CD4-positive, CD25-positive, alpha-beta regulatory T cell (primary cell): ENCODE results near the gene P3H2. TPM values are rescaled to one million over a fixed set of nuclear protein-coding genes. Genes with fewer than 3 reads are reported as not detected.
"Not testable (repeated sequence)": the region's sequence is repeated elsewhere in the genome, so short reads cannot be mapped to it uniquely, and the experiment has no call there.

Experiments
- ATAC-seq, 2 donors: fragments of 150-1000 bp; cut with Tn5 transposase; one replicate each; pipeline ENCODE4 v1.10.0; 2021; ENCODE audit warnings: low read depth in 2 of 2, moderate number of reproducible peaks in 2 of 2, moderate library complexity in 1 of 2
- DNase-seq, 3 donors: peaks; one replicate each; pipeline versions ENCODE4 v3.0.0 to v3.0.0-alpha.2; 2012 to 2022; ENCODE audit warnings: mixed read lengths in 1 of 3
- H3K27ac ChIP-seq: one replicate; pipeline ENCODE4 v1.7.0; 2013; ENCODE audit warnings: mild to moderate bottlenecking, low read length; ENCODE audit not compliant: insufficient read depth, poor library complexity, severe bottlenecking
- H3K27me3 ChIP-seq: one replicate; pipeline ENCODE4 v1.7.0; 2013; ENCODE audit warnings: low read length; ENCODE audit not compliant: control insufficient read depth, insufficient read depth
- H3K36me3 ChIP-seq: one replicate; pipeline ENCODE4 v1.7.0; 2013; ENCODE audit warnings: mild to moderate bottlenecking, low read length, moderate library complexity; ENCODE audit not compliant: control insufficient read depth, insufficient read depth
- H3K4me1 ChIP-seq: 2 replicates; pipeline ENCODE4 v1.7.0; 2013; ENCODE audit warnings: mild to moderate bottlenecking, low read length; ENCODE audit not compliant: insufficient read depth, control insufficient read depth, poor library complexity, severe bottlenecking
- H3K4me3 ChIP-seq: one replicate; pipeline ENCODE4 v1.7.0; 2013; ENCODE audit warnings: low read depth, mild to moderate bottlenecking, low read length, moderate library complexity
- H3K9me3 ChIP-seq, 2 experiments: 1 replicate in 1 of 2; 2 replicates in 1 of 2; pipeline ENCODE4 v1.7.0; 2013; ENCODE audit warnings: low read length in 2 of 2, mild to moderate bottlenecking in 1 of 2, moderate library complexity in 1 of 2; ENCODE audit not compliant: control insufficient read depth in 2 of 2
- H3K27ac Mint-ChIP-seq, 3 donors: one replicate each; pipeline ENCODE4 v1.8.0; 2020 to 2022; ENCODE audit warnings: mild to moderate bottlenecking in 3 of 3, mixed read lengths in 3 of 3, moderate library complexity in 2 of 3
- H3K27me3 Mint-ChIP-seq: one replicate; pipeline ENCODE4 v1.8.0; 2022; ENCODE audit warnings: mild to moderate bottlenecking, mixed read lengths
- H3K36me3 Mint-ChIP-seq: one replicate; pipeline ENCODE4 v1.8.0; 2020; ENCODE audit warnings: mixed read lengths
- H3K4me1 Mint-ChIP-seq, 4 donors: one replicate each; pipeline ENCODE4 v1.8.0; 2020 to 2022; ENCODE audit warnings: mixed read lengths in 4 of 4, mild to moderate bottlenecking in 1 of 4
- H3K4me3 Mint-ChIP-seq, 4 donors: one replicate each; pipeline ENCODE4 v1.8.0; 2020 to 2022; ENCODE audit warnings: mild to moderate bottlenecking in 4 of 4, mixed read lengths in 4 of 4, moderate library complexity in 3 of 4
- H3K9me3 Mint-ChIP-seq, 7 donors: one replicate each; pipeline ENCODE4 v1.8.0; 2020 to 2022; ENCODE audit warnings: mixed read lengths in 7 of 7, mild to moderate bottlenecking in 3 of 7, moderate library complexity in 2 of 7
- polyA plus RNA-seq, 4 donors: library from polyadenylated mRNA; unstranded; fragments of 300-500 nt; fragmentation: Illumina TruSeq; gene quantifications; one replicate each; pipeline ENCODE4 v1.2.3, GENCODE V29; 2021
- total RNA-seq: library from RNA; stranded (reverse); gene quantifications from one replicate; pipeline ENCODE4 v1.2.3, GENCODE V29; 2022

P3H2 gene
- total and polyA plus RNA-seq, 5 donors from 2014 or later: not detected

DNA sequence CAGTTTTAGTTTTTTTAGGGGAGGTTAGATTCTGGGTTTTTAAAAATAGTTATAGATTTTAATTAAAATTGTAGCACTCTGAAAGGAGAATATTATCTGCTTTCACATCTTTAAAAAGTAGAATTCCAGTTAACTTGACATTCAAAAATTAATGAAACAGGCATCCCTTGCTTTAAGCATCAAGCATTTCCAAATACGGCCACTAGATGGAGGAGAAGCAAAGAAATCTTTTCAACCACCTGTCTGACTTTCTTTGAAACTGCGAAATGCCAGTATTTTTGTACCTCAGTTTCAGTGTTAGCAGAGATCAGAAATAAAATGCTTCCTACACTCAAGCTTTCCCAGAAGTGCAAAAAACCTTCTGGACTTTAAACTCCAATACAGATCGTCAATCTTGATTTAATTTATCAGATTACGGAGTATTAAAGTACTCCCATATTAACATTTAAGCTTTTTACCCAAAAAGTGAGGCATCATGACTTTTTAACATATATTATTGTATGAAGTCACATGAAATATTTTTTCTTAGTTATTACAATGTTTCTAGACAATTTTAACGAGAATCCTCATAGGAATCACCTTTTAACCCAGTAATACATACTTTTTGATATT, 153.3 kb downstream of the P3H2 start:
- H3K4me3 ChIP-seq: no peak overlapping the region
- peak in 2 of 3 donors; percentile 35 to 50 for DNase-seq
- peaks cover 2% of the 10 kb centered on the region for H3K27me3 ChIP-seq
- peaks cover 0 to 2% (median 0%) of the 10 kb centered on the region in 4 donors for H3K4me1 Mint-ChIP-seq
- H3K4me1 ChIP-seq: no peaks in the 10 kb centered on the region
- H3K36me3 Mint-ChIP-seq: no peaks in the 10 kb centered on the region
- no peak for ATAC-seq
- no peaks in the 10 kb centered on the region for H3K36me3 ChIP-seq
- peaks cover 0 to 2% (median 0%) of the 10 kb centered on the region in 7 donors for H3K9me3 Mint-ChIP-seq
- H3K27ac Mint-ChIP-seq: no peak overlapping the region
- no peak overlapping the region for H3K27ac ChIP-seq
- H3K27me3 Mint-ChIP-seq: peaks cover 18% of the 10 kb centered on the region
- H3K4me3 Mint-ChIP-seq: no peak overlapping the region
- H3K9me3 ChIP-seq: no peaks in the 10 kb centered on the region

GRCh38 chr3:189966843-189967242, 153.9 kb downstream of the P3H2 start:
- H3K4me1 Mint-ChIP-seq: peaks cover 0 to 2% (median 0%) of the 10 kb centered on the region in 4 donors
- no peak overlapping the region for H3K27ac Mint-ChIP-seq
- Histone ChIP-seq H3K4me3 (no peak overlapping the region), H3K27ac (no peak overlapping the region), H3K27me3 (peaks cover 2% of the 10 kb centered on the region), H3K4me1 (no peaks in the 10 kb centered on the region), H3K36me3 (no peaks in the 10 kb centered on the region), H3K9me3 (no peaks in the 10 kb centered on the region)
- peaks cover 18% of the 10 kb centered on the region for H3K27me3 Mint-ChIP-seq
- no peaks in the 10 kb centered on the region for H3K36me3 Mint-ChIP-seq
- DNase-seq (no peak), ATAC-seq (no peak)
- no peak overlapping the region for H3K4me3 Mint-ChIP-seq
- H3K9me3 Mint-ChIP-seq: peaks cover 0 to 2% (median 0%) of the 10 kb centered on the region in 7 donors

- H3K4me3 ChIP-seq: no peak overlapping the region
- Mint-ChIP-seq H3K4me1 (peaks cover 0 to 6% (median 2%) of the 10 kb centered on the region in 4 donors), H3K36me3 (no peaks in the 10 kb centered on the region), H3K27me3 (peaks cover 29% of the 10 kb centered on the region), H3K27ac (no peak overlapping the region), H3K4me3 (no peak overlapping the region), H3K9me3 (peaks cover 0 to 2% (median 0%) of the 10 kb centered on the region in 7 donors)
- H3K27ac ChIP-seq: no peak overlapping the region
- no peak for DNase-seq
- no peaks in the 10 kb centered on the region for H3K9me3 ChIP-seq
- no peak for ATAC-seq
- H3K4me1 ChIP-seq: no peaks in the 10 kb centered on the region
- no peaks in the 10 kb centered on the region for H3K36me3 ChIP-seq
- peaks cover 2% of the 10 kb centered on the region for H3K27me3 ChIP-seq
Measured at GRCh38 chr3:189964623-189965332, 155.9 kb downstream of the P3H2 start.

GRCh38 chr3:189962466-189962865, 158.2 kb downstream of the P3H2 start:
- Histone ChIP-seq H3K9me3 (no peaks in the 10 kb centered on the region), H3K4me3 (no peak overlapping the region), H3K27me3 (no peaks in the 10 kb centered on the region), H3K4me1 (no peaks in the 10 kb centered on the region), H3K36me3 (no peaks in the 10 kb centered on the region), H3K27ac (no peak overlapping the region)
- H3K27me3 Mint-ChIP-seq: peaks cover 42% of the 10 kb centered on the region
- no peak overlapping the region for H3K27ac Mint-ChIP-seq
- peaks cover 0 to 6% (median 2%) of the 10 kb centered on the region in 4 donors for H3K4me1 Mint-ChIP-seq
- ATAC-seq (no peak), DNase-seq (no peak)
- H3K9me3 Mint-ChIP-seq: no peaks in the 10 kb centered on the region
- H3K36me3 Mint-ChIP-seq: no peaks in the 10 kb centered on the region
- H3K4me3 Mint-ChIP-seq: no peak overlapping the region

DNA sequence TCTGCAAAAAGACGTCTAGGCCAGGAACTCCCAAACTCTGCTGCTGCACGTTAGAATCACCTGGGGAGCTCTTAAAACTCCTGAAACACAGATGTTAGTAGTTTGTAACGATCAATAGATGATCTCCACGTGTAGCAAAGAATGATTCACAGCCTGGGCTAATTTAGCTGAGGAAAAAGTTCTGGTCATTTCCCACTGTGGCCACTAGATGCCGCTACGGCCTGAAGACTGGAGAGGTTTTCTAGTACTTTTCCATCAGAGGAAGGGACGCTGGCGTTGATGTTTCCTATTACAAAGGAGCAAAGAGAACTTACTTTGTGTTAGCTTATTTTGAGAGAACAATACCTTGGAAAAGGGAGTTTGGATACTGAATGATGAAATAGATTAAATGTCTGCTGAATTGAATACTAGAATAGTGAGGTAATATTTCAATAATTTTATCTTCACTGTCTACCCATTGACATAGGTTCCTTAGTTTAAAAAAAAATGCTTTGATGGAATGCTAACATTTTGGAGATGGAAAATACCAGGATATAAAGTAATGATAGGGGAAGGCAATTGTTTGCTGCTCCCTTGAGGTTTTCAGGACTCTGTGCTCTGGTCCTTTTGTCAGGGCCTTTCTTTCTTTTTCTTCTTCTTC, 159.1 kb downstream of the P3H2 start:
- Histone ChIP-seq H3K4me1 (no peaks in the 10 kb centered on the region), H3K9me3 (no peaks in the 10 kb centered on the region), H3K27me3 (no peaks in the 10 kb centered on the region), H3K36me3 (no peaks in the 10 kb centered on the region), H3K27ac (no peak overlapping the region), H3K4me3 (no peak overlapping the region)
- Mint-ChIP-seq H3K27ac (no peak overlapping the region), H3K36me3 (no peaks in the 10 kb centered on the region), H3K4me1 (peaks cover 0 to 3% (median 2%) of the 10 kb centered on the region in 4 donors), H3K27me3 (peaks cover 42% of the 10 kb centered on the region), H3K4me3 (no peak overlapping the region), H3K9me3 (no peaks in the 10 kb centered on the region)
- ATAC-seq (peak; percentile 58 to 80), DNase-seq (peak; percentile 32 to 65 (median 41))

GRCh38 chr3:189961086-189961485, 159.6 kb downstream of the P3H2 start:
- H3K36me3 Mint-ChIP-seq, H3K27me3 ChIP-seq, ATAC-seq, H3K4me3 ChIP-seq, H3K27ac Mint-ChIP-seq, H3K36me3 ChIP-seq, H3K4me3 Mint-ChIP-seq, H3K9me3 Mint-ChIP-seq, H3K9me3 ChIP-seq, DNase-seq, H3K4me1 Mint-ChIP-seq, H3K27ac ChIP-seq, H3K4me1 ChIP-seq: not testable (repeated sequence)
- peaks cover 39% of the 10 kb centered on the region for H3K27me3 Mint-ChIP-seq

- Mint-ChIP-seq H3K4me1 (no peaks in the 10 kb centered on the region), H3K27ac (no peak overlapping the region), H3K9me3 (no peaks in the 10 kb centered on the region), H3K36me3 (no peaks in the 10 kb centered on the region), H3K4me3 (no peak overlapping the region), H3K27me3 (peaks cover 48% of the 10 kb centered on the region)
- H3K9me3 ChIP-seq: no peaks in the 10 kb centered on the region
- peaks cover 14% of the 10 kb centered on the region for H3K27me3 ChIP-seq
- DNase-seq (no peak), ATAC-seq (no peak)
- H3K4me3 ChIP-seq: no peak overlapping the region
- no peak overlapping the region for H3K27ac ChIP-seq
- no peaks in the 10 kb centered on the region for H3K4me1 ChIP-seq
- no peaks in the 10 kb centered on the region for H3K36me3 ChIP-seq
Measured at GRCh38 chr3:189954733-189955665, 165.7 kb downstream of the P3H2 start.
